ENCODE measurements around the gene CSTB. TPM values are rescaled to one million over a fixed set of nuclear protein-coding genes. Genes with fewer than 3 reads are reported as not detected.

CSTB gene
- total and polyA plus RNA-seq, 2 of the 8 experiments (the other 6 are each of a cell fraction or from before 2014, with no cell fraction given) = 53.8 to 64.1 TPM

- TF ChIP-seq SP4 (IDR thresholded peaks at IDR 0.05; ENCODE audit: low read length) = no peak
- no peak for TF ChIP-seq POLR2AphosphoS5 (IDR thresholded peaks at IDR 0.05; ENCODE audit: low read depth, low read length)
- TF ChIP-seq GABPA (IDR thresholded peaks at IDR 0.05; ENCODE audit: borderline replicate concordance, insufficient read depth, low read length) = no peak
- TF ChIP-seq YY1 (IDR thresholded peaks at IDR 0.05; ENCODE audit: low read depth, low read length) = no peak
- TF ChIP-seq RAD21 (IDR thresholded peaks at IDR 0.05 in 1 of 2, conservative IDR thresholded peaks at IDR 0.05 in 1 of 2; ENCODE audit: low read depth in 2 of 2, low read length in 2 of 2) = no peak
- no peak for TF ChIP-seq E2F6 (IDR thresholded peaks at IDR 0.05)
Observed at GRCh38 chr21:43734928-43735229, 41.2 kb downstream of the CSTB start (continued).
